H1 (cell line): ENCODE measurements around the gene ADRM1. TPM values are rescaled to one million over a fixed set of nuclear protein-coding genes. Genes with fewer than 3 reads are reported as not detected.

Source experiments
- SAP30 ChIP-seq: fragments of 300-600 bp; sonication (generic); IDR thresholded peaks from 2 replicates; pipeline ENCODE4 v1.7.1; 2012; ENCODE audit warnings: low read length, moderate library complexity, mild to moderate bottlenecking, inconsistent platforms; ENCODE audit not compliant: insufficient read depth, insufficient replicate concordance
- SP2 ChIP-seq: IDR thresholded peaks from 2 replicates; pipeline ENCODE4 v1.6.1; 2012; ENCODE audit warnings: mild to moderate bottlenecking, low read length, inconsistent platforms
- polyA plus RNA-seq, 7 experiments: library from polyadenylated mRNA; depleted of rRNA in 3 of 7; stranded (reverse) in 5 of 7; unstranded in 2 of 7; fragments of >200 nt in 5 of 7; fragments of 200-250 nt in 2 of 7; gene quantifications; 1 replicate in 5 of 7; 2 replicates in 1 of 7; 4 replicates in 1 of 7; pipeline versions ENCODE4 v1.2.1 to v1.2.3, GENCODE V29; 2011 to 2013; ENCODE audit warnings: missing spikeins in 2 of 7, mixed read lengths in 2 of 7
- total RNA-seq: library from RNA; stranded (reverse); fragmentation: NEBNext Ultra II Directional; extraction: Animal tissue kit (Norgen Biotek cat#: 25700); gene quantifications from 2 replicates; pipeline ENCODE4 v1.2.1, GENCODE V29; 2021
- TF ChIP-seq, protein P1 (sequence below): IDR thresholded peaks from 2 replicates; pipeline ENCODE4 v1.6.1; 2012; ENCODE audit warnings: inconsistent platforms

The ADRM1 gene
- total and polyA plus RNA-seq, 2 of the 8 experiments (the other 6 are each of a cell fraction or from before 2014, with no cell fraction given) = 126 to 214 TPM

- TF ChIP-seq, protein P1, sequence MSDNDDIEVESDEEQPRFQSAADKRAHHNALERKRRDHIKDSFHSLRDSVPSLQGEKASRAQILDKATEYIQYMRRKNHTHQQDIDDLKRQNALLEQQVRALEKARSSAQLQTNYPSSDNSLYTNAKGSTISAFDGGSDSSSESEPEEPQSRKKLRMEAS = no peak
- no peak for TF ChIP-seq SP2
- no peak for TF ChIP-seq SAP30
These were observed 8.9 kb upstream of the ADRM1 start (continued) for GRCh38 chr20:62293946-62294345.
